NK-92 treated with Interleukin-12 subunit alpha and Interleukin-12 subunit beta, amount 100 ng/mL, for 24 hours (cell line): ENCODE results near the gene METTL27.
"Not testable (repeated sequence)": the region's sequence is repeated elsewhere in the genome, so short reads cannot be mapped to it uniquely, and the experiment has no call there.

ENCODE experiments used
- DNase-seq: peaks from one replicate; lab custom pipeline; 2025; lab: John Stamatoyannopoulos, UW

The METTL27 gene

DNA sequence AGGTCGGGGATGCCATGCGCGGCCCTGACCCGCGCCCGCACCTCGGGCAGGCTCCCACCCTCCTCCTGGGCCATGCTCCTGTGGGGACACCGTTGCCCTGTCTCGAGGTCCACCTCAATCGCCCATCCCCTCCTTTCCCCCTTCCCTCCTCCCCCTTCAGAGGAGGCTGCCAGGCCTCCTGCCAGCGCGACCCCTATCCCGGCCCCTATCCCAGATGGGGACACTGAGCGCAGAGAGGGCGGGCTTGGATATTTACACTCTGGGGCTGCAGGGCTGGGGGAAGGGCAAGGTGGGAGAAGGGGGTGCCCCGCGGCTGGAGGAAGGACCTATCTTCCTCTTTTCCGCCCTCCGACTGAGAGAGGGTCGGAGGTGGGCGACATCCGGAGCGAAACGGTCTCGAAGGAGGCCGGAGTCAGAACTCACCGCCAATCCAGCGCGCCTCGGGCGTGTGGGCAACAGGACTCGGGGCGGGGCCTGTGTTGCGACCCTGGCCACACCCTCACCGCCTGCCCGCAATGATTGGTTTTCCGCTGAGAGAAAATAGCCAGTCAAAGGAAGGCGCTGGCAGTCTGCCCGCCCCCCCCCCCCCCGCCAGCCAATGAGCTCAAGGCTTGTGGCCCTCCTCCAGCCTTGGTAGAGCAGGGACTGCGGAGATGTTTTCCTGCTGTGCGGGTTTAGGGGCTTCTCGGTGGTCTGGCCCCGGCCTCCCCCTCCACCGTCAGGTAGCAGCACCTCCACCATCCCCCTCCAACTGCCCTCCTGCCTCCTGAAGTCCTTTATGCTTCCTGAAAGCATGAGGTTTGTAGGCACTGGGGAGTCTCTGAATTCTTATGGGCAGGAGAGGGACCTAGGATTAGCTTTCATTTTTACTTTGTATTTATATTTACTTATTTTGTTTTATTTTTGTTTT, at the start of gene METTL27:
METTL27 (minus strand) TSS at position 450 of the 910 bp plus-strand sequence; CDS start at position 74, 376 bp downstream.
- DNase-seq: peak; percentile 88

GRCh38 chr7:73891178-73891885, 49.0 kb upstream of the METTL27 start:
- DNase-seq: no peak

DNA sequence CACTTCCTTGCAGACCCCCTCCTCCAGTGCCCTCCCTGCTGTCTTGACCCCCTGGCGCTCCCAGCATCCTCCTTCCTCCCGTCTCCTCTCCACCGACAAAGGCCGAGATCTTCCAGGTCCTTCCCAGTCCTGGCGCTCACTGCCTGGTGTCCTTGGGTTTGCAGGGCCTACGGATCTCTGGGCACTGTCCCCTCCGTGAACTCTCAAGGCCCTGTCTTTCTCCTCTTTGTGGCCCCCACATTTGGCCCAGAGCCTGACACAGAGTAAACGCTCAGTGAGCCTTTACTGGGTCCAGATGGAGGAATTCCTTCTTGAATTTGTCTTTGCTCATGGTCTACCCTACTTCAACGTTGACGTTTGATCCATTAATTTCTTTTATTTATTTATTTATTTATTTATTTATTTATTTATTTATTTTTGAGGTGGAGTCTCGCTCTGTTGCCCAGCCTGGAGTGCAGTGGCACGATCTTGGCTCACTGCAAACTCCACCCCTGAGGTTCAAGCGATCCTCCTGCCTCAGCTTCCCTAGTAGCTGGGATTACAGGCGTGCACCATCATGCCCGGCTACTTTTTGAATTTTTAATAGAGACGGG, 48.3 kb upstream of the METTL27 start:
- DNase-seq: no peak

- no peak for DNase-seq
These were observed 46.6 kb upstream of the METTL27 start for GRCh38 chr7:73888959-73889358.

DNA sequence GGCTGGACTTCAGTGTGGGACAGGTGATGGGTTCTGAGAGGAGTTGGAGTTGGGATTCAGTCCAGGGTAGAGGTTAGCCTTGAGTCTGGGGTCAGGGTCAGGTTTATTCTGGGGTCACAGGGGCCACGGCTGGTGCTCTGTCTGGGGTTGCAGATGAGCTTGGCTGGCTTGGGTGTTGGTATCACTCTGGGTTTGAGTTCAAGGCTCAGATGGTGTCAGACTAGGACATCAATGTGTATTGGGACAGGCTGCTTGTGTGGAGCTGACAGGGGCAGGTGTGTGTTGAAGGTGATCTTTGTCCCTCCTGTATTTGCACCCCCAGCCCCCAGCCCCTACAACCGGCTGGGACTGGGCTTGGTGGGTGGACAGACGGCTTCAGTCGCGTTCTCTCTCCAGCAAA, 45.4 kb upstream of the METTL27 start:
- no peak for DNase-seq

GRCh38 chr7:73885975-73886798, 43.9 kb upstream of the METTL27 start:
- no peak for DNase-seq

DNA sequence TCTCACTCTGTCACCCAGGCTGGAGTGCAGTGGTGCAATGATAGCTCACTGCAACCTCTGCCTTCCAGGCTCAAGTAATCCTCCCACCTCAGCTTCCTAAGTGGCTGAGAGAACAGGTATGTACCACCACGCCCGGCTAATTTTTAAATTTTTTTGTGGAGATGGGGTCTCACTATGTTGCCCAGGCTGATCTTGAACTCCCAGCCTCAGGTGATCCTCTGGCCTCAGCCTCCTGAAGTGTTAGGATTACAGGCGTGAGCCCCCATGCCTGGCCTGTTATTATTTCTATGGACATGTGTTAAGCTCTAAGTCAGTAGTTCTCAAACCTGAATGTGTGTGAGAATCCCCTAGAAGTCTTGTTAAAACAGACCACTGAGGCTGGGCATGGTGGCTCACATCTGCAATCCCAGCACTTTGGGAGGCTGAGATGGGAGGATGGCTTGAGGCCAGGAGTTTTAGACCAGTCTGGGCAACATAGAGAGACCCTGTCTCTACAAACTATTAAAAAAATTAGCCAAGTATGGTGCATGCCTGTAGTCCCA, 43.2 kb upstream of the METTL27 start:
- DNase-seq: no peak

DNA sequence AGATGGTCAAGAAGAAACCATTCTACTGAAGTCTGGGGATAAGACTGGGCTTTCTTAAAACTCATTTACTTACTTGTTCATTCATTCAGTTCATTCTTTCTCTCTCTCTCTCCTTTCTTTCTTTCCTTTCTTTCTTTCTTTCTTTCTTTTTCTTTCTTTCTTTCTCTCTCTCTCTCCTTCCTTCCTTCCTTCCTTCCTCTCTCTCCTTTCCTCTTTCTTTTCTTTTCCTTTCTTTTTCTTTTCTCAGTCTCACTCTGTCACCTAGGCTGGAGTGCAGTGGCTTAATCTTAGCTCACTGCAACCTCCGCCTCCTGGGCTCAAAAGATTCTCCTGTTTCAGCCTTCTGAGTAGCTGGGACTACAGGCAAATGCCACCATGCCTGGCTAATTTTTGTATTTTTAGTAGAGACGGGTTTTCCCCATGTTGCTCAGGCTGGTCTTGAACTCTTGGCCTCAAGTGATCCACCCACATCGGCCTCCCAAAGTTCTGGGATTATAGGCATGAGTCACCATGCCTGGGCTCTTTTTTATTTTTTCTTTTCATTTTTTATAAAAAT, 42.6 kb upstream of the METTL27 start:
- DNase-seq: not testable (repeated sequence)

DNA sequence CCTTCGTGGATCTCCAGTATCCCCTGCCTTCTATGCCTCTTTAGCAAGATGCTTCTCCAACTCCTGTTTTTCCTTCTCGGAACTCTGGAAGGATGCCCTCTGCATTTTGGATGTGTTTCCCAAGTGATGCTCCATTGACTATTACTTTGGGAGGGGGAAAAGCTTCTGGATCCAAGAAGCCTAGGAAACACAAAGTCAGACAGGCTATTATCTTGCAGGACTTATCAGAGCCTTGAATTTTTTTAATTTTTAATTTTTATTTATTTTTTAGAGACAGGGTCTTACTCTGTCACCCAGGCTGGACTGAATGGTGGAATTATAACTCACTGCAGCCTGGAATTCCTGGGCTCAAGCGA, 39.7 kb upstream of the METTL27 start:
- no peak for DNase-seq

DNA sequence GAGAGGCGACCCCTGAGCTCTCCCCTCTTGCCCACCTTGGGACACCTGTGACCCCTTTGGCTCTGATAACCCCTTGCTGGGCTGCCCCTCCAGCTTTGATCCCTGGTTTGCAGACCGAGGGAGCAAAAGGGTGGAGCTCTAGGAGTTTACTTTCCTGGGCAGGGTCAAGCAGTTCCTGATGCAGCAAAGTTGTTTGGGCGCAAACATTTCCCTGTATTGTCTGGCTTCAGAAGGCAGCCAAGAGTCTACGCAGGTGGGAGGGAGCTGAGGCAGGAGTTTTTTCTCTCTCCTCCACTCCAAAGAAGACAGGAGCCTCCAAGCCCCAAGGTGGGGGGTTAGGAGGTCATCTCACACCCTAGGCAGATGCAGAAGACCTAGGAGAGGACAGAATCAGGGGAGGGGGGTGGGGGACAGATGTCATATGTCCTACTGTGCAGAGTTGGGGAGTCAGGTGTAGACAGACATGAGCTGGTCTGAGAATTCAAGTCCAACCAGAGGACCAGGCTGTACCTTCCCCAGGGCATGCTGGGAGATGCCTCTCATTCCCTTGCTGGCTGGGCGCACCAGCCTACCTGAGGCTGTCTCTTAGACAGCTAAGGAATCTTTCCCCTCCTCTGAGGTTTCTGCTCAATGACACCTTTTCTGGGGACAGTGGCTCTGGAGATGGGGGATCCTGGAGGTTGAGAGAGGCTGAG, 39.2 kb upstream of the METTL27 start:
- no peak for DNase-seq

GRCh38 chr7:73880755-73881328, 38.5 kb upstream of the METTL27 start:
- DNase-seq: no peak

- no peak for DNase-seq
These were observed 37.8 kb upstream of the METTL27 start for GRCh38 chr7:73879977-73880681.

GRCh38 chr7:73876973-73877372, 34.7 kb upstream of the METTL27 start:
- no peak for DNase-seq

GRCh38 chr7:73876361-73876760, 34.0 kb upstream of the METTL27 start:
- DNase-seq: no peak

- DNase-seq: no peak
These were observed 30.0 kb upstream of the METTL27 start for GRCh38 chr7:73872056-73872908.

- DNase-seq: no peak
These were observed 29.1 kb upstream of the METTL27 start for GRCh38 chr7:73871163-73872011.

DNA sequence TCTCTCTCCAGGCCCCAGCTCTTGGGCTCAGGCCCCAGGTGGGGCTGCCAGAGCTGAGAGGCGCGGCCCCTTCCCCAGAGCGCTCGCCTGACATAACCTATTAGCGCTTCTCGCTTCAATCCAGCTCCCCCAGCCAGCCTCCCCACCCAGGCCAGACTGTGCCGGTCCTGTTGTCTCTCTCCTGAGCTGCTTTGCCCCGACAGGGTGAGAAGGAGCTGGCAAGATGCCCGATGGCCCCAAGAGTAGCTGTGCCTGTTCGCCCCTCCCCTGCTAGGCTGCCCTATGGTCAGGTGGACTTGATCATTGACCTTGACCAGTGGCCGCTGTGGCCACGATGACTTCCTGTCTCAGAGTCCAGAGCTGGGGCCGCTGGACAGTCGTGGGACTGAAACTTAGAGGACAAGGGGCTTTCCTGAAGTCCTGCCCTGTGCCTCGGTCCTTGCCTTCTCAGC, 27.8 kb upstream of the METTL27 start:
- no peak for DNase-seq
